Endothelial cell (in vitro differentiated cells): ENCODE data around the gene GPR3. TPM values are rescaled to one million over a fixed set of nuclear protein-coding genes. Genes with fewer than 3 reads are reported as not detected.
A peak's percentile ranks its signal among the peaks of the same experiment; 100 is the strongest.
"Not testable (repeated sequence)": the region's sequence is repeated elsewhere in the genome, so short reads cannot be mapped to it uniquely, and the experiment has no call there.

ENCODE experiments used
- DNase-seq: peaks from one replicate; pipeline ENCODE4 v3.0.0; 2021; ENCODE audit warnings: low spot score
- H3K27ac Mint-ChIP-seq: one replicate; pipeline ENCODE4 v1.8.0; 2021; ENCODE audit warnings: mixed read lengths, inconsistent platforms; ENCODE audit not compliant: unreplicated experiment
- H3K27me3 Mint-ChIP-seq: one replicate; pipeline ENCODE4 v1.8.0; 2021; ENCODE audit warnings: mild to moderate bottlenecking, moderate library complexity, mixed read lengths, inconsistent platforms; ENCODE audit not compliant: unreplicated experiment
- H3K36me3 Mint-ChIP-seq: one replicate; pipeline ENCODE4 v1.8.0; 2021; ENCODE audit warnings: mild to moderate bottlenecking, low read depth, mixed read lengths, inconsistent platforms; ENCODE audit not compliant: unreplicated experiment
- H3K4me1 Mint-ChIP-seq: one replicate; pipeline ENCODE4 v1.8.0; 2021; ENCODE audit warnings: mild to moderate bottlenecking, mixed read lengths, inconsistent platforms; ENCODE audit not compliant: unreplicated experiment
- H3K4me3 Mint-ChIP-seq: one replicate; pipeline ENCODE4 v1.8.0; 2021; ENCODE audit warnings: mild to moderate bottlenecking, mixed read lengths, inconsistent platforms; ENCODE audit not compliant: unreplicated experiment
- H3K9me3 Mint-ChIP-seq: one replicate; pipeline ENCODE4 v1.8.0; 2021; ENCODE audit warnings: mixed read lengths, inconsistent platforms; ENCODE audit not compliant: unreplicated experiment
- total RNA-seq: library from RNA; stranded (reverse); fragmentation: NEBNext Ultra II Directional; extraction: Animal tissue kit (Norgen Biotek cat#: 25700); gene quantifications from one replicate; pipeline ENCODE4 v1.2.1, GENCODE V29; 2021; ENCODE audit not compliant: unreplicated experiment
- TF ChIP-seq, protein P1 (sequence below): fragments of 200-600 bp; sonication (generic); IDR thresholded peaks from one replicate; pipeline ENCODE4 v1.5.0; 2021; ENCODE audit warnings: antibody characterized with exemption; ENCODE audit not compliant: unreplicated experiment

GPR3 gene
- total RNA-seq, 1 donor from 2014 or later = 2.4 TPM

DNA sequence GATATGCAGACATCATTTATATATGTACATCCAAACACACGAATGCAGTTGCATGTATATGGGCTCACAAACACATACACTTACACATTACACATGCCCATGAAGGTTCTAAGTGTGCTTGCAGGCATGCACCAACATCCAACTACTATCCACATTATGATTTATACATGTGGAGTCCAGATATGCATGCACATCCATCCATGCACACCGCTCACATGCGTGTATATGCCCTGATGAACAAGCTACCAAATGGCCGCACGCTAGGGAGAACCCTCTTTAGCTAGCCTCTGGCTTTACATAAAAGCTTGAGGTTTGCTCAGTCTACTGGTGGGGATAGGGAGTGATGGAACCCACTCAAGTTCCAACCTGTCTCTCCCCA, 8.5 kb downstream of the GPR3 start:
- Mint-ChIP-seq H3K9me3 (no peaks in the 10 kb centered on the region), H3K4me3 (peak overlapping the region; percentile 69), H3K4me1 (peaks cover 31% of the 10 kb centered on the region), H3K27ac (peak overlapping the region; percentile 58), H3K27me3 (peaks cover 37% of the 10 kb centered on the region), H3K36me3 (peaks cover 12% of the 10 kb centered on the region)
- DNase-seq = no peak
- TF ChIP-seq, protein P1, sequence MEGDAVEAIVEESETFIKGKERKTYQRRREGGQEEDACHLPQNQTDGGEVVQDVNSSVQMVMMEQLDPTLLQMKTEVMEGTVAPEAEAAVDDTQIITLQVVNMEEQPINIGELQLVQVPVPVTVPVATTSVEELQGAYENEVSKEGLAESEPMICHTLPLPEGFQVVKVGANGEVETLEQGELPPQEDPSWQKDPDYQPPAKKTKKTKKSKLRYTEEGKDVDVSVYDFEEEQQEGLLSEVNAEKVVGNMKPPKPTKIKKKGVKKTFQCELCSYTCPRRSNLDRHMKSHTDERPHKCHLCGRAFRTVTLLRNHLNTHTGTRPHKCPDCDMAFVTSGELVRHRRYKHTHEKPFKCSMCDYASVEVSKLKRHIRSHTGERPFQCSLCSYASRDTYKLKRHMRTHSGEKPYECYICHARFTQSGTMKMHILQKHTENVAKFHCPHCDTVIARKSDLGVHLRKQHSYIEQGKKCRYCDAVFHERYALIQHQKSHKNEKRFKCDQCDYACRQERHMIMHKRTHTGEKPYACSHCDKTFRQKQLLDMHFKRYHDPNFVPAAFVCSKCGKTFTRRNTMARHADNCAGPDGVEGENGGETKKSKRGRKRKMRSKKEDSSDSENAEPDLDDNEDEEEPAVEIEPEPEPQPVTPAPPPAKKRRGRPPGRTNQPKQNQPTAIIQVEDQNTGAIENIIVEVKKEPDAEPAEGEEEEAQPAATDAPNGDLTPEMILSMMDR = no peak

DNA sequence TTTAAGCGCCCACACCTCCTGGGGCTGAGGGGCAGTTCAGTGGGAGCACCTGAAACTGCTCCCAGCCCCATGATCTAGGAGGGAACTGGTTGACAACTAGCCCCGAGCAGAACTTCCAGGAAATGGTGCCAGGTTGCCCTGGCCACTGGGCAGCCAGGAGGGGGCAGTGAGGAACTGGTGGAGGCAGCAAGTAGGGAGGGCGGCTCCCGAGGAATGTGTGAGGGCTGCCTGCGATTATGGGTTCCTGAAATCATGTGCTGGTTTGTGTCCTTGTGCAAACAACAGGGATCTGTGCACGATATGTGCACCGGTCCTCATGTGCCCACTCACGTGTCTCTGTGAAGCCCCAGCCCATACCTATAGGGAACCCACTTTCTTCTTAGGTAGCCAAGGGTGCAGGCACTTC, 9.9 kb downstream of the GPR3 start:
- Mint-ChIP-seq H3K27ac (no peak overlapping the region), H3K4me3 (no peak overlapping the region), H3K9me3 (no peaks in the 10 kb centered on the region), H3K27me3 (peaks cover 37% of the 10 kb centered on the region), H3K36me3 (peaks cover 15% of the 10 kb centered on the region), H3K4me1 (peaks cover 32% of the 10 kb centered on the region)
- TF ChIP-seq, protein P1 = no peak
- DNase-seq = peak; percentile 64

DNA sequence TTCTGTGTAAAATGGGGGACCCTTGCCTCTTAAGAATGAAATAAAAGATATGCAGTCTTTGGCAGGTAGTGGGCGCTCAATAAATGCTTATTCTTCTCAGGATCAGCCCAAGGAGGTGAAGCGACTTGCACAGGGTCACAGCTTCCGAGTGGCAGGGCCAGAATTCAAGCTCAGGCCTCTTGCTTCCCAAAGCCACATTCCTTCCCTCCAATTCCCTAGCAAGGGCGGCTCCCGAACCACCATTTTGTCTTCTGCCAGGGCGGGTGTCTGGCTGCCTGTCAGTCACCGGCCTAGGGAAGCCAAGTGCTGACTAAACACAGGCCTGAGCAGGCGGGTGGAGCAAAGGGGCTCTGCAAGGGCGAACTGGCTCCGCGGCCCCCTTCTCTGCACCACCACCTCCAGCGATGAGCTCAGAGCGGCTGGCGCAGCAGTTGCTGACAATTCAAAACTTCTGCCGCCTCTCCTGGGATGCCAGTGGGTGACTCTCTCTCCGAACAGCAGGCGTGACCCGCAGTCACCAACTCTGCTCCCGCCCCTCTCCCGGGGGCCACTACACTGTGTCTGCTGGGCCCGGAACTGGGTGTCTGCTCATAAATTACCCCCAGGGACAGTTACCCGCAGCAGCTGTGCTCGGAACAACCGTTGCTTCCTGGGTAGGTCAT, 10.8 kb downstream of the GPR3 start:
- peak overlapping the region; percentile 18 for H3K27ac Mint-ChIP-seq
- H3K4me3 Mint-ChIP-seq = no peak overlapping the region
- peaks cover 27% of the 10 kb centered on the region for H3K4me1 Mint-ChIP-seq
- peaks cover 36% of the 10 kb centered on the region for H3K27me3 Mint-ChIP-seq
- H3K9me3 Mint-ChIP-seq = no peaks in the 10 kb centered on the region
- DNase-seq = no peak
- TF ChIP-seq, protein P1 = no peak
- H3K36me3 Mint-ChIP-seq = peaks cover 18% of the 10 kb centered on the region

DNA sequence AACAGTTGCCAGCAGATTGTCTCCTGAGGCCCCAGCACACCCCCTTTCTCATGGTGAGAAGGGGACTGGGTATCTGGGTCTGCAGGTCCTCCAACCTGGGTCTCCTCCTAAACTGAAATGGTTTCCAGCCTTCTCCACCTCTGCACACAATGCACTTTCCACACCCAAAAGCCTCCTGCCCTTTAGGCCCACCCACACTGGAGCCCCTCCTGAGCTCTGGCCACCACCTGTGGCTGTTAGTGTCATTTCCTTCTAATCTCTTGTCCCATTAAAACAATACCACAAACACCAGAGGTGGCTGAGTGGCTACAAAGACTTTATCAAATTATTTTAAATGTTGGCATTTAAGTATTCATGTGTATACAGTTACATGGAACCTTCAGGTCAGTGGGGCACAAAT, 11.5 kb downstream of the GPR3 start:
- TF ChIP-seq, protein P1 = no peak
- Mint-ChIP-seq H3K4me1 (peaks cover 23% of the 10 kb centered on the region), H3K4me3 (peak overlapping the region; percentile 56), H3K36me3 (peaks cover 20% of the 10 kb centered on the region), H3K9me3 (no peaks in the 10 kb centered on the region), H3K27ac (peak overlapping the region; percentile 61), H3K27me3 (peaks cover 32% of the 10 kb centered on the region)
- no peak for DNase-seq

DNA sequence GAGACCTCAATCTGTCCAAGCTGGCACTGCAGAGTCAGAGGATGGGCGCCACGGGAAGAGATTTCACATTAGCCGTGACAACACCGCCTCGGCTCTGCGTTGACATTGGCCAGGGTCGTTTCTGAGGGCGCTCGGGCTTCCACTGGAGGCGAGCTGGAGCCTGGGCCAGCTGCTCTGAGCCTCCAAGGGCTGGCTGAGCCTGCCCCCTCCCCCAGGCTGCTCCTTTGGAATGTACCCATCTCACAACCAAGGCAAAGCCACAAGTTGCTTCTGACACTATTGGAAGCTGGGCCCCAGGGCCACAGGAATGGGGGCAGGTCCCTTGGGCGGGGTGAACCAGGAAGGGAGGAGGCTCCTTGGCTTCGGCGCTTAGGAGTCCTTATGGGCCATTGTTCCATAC, 12.7 kb downstream of the GPR3 start:
- no peaks in the 10 kb centered on the region for H3K9me3 Mint-ChIP-seq
- no peak overlapping the region for H3K27ac Mint-ChIP-seq

DNA sequence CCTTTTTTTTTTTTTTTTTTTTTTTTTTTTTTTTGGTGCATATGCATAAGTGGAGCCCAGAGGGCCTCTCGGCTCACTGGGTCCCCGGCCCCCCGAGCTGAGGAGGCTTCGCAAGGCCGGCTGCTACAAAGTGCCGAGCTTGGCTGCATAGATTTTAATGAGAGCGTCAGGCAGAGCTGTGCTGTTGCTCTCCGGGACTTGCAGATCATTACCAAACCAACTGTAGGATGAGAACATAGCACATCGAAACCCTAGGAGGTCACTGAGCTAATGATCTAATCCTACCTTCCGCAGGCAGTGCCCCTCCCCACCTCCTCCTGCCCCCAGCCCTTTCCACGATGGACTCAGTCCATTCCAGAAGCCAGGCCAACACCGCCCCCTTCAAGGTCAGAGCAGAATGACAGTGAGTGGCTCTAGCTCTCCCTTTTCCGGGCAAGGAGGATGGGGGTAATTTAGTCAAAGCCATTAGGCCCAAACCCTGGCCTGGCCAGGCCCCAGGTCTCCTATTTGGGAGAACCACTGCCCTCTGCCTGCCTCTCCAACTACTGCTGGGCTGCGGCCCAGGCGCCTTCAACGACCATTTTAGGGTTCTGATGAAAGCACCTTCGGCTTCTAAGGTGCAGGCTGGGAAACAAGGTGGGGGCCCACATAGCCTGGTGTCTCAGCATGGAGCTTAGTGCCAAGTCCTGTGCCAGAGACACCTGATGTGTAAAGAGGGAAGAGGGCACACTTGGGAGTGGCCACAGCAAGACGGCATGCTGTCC, 13.4 kb downstream of the GPR3 start:
- not testable (repeated sequence) for H3K9me3 Mint-ChIP-seq, H3K27ac Mint-ChIP-seq, H3K4me3 Mint-ChIP-seq, DNase-seq
- Mint-ChIP-seq H3K4me1 (peaks cover 18% of the 10 kb centered on the region), H3K36me3 (peaks cover 22% of the 10 kb centered on the region), H3K27me3 (peaks cover 20% of the 10 kb centered on the region)

More for the DNA sequence above, 12.7 kb downstream of the GPR3 start:
- no peak overlapping the region for H3K4me3 Mint-ChIP-seq
- no peak for DNase-seq
- H3K36me3 Mint-ChIP-seq = peaks cover 20% of the 10 kb centered on the region
- TF ChIP-seq, protein P1 = no peak
- peaks cover 26% of the 10 kb centered on the region for H3K27me3 Mint-ChIP-seq
- H3K4me1 Mint-ChIP-seq = peaks cover 18% of the 10 kb centered on the region
